Limb (tissue), 2 donors: ENCODE data around the gene TEX52.
"Not testable (repeated sequence)": the region's sequence is repeated elsewhere in the genome, so short reads cannot be mapped to it uniquely, and the experiment has no call there.

Experiments
- DNase-seq, 2 donors: peaks; one replicate each; pipeline ENCODE4 v3.0.0-alpha.2; 2016; ENCODE audit errors: extremely low spot score in 2 of 2

Gene TEX52

DNA sequence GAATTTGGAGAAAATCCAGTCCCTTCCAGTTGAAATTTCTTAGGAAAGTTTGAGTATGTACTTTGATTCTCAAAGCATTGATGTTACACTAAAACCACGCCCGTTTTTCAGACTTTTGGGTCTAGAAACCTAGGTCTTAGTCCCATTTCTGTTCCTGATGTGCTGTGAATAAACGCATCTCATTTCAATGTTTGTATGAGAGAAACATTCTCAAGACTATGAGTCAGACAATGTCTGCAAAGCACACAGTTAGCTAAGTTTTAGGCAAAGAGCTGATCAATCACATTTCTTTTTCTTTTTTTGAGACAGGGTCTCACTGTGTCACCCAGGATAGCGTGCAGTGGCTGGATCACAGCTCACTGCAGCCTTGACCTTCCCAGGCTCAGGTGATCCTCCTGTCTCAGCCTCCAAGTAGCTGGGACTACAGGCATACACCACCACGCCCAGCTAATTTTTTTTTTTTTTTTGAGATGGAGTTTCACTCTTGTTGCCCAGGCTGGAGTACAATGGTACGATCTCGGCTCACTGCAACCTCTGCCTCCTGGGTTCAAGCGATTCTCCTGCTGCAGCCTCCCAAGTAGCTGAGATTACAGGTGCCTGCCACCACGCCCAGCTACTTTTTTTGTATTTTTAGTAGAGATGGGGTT lies 12.3 kb upstream of the TEX52 start:
- not testable (repeated sequence) for DNase-seq

DNA sequence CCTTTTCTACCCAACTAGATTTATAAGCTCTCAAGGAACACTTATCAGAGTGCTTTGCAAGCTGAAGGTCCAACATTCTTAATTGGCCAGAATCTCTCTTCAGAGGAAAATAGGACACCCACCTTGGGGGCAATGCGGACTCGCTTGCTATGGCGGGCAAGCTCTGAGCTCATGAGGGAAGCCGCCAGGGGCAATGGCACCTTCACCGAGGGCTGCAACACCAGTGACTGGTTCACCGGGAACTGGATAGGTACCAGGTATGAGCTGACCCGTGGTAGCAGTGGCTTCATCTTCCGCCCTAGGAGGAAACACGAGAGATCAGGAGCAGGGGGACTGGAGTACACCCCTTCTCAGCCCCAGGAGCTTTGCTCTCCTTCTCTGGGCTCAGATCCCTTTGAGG lies 7.4 kb upstream of the TEX52 start:
- DNase-seq = no peak

DNA sequence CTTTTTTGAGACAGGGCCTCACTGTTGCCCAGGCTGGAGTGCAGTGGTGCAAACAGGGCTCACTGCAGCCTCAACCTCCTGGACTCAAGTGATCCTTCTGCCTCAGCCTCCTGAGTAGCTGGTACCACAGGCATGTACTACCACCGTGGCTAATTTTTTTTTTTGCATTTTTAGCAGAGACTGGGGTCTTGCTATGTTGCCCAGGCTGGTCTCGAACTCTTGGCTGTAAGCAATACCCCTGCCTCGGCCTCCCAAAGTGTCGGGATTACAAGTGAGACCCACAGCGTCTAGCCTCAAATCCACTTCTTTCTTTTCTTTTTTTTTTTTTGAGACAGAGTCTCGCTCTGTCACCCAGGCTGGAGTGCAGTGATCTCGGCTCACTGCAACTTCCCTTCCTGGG lies 6.6 kb upstream of the TEX52 start:
- not testable (repeated sequence) for DNase-seq

DNA sequence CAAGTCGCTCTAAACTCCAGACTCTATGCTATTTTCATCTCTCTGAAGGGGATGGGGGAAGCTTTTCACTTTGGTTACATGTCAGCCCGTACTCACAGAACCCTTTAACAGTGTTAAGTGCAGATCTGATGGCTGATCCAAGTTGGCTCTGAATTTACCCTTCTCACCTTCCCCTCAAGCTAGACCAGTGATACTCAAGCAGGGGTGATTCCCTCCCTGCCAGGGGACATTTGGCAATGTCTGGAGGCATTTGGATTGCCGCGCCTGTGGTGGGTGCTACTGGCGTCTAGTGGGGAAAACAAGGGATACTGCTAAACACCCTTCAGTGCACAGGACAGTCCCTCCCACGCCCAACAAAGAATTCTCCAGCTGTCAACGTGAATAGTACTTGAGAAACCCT lies 6.0 kb upstream of the TEX52 start:
- DNase-seq = no peak

DNA sequence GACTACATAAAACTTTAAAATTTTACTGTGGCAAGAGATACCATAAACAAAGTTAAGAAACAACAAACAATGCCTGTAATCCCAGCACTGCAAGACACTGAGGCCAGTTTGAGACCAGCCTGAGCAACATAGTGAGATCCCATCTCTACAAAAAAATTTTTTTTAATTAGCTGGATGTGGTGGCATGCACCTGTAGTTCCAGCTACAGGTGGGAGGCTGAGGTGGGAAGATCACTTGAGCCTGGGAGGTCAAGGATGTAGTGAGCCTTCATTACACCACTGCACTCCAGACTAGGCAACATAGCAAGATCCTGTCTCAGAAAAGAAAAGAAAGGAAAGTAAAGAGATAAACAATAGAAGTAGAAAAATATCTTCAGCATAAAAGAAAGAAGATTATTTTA lies 3.3 kb upstream of the TEX52 start:
- no peak for DNase-seq

DNA sequence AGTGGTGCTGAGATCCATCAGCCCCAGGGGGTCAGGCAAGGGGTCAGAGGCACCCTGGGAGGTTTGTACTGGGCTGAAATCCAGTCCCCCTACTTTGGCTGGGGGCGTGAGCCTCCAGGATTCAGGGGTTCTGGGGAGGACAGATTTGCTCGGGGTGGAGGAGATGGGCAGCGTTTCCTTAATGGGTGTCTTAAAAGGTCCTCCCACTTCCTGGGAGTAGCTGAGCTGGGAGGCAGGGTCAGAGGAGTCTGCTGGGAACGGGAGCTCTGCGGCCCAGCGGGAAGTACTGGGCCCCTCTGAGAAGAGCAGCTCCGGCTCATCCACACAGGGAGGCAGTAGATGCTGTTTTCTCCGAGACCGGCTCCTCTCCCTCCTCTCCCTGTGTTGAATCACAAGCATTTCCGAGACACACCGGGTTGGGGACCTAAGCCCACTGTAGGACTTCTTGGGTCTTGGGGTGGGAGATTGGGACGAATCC lies 2.1 kb upstream of the TEX52 start:
- no peak for DNase-seq

DNA sequence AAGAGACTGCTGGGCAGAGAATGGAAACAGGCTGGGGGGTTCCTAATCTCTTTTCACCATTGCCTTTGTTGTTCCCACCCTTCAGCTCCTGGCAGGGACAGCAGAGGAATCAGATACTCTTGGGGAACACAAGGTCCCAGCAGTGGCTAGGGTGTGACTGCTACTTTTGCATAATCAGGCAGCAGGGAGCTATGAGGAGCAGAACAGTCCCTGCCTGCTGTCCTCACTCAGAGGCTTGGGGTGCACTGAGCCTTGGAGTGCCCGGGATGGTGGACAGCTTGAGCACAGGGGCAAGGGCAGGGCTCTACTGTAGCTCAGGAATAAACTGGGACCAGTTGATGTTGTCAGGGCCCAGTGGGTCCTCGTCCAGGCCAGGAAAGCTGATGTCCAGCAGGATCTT lies 1.5 kb upstream of the TEX52 start:
- DNase-seq = no peak

DNA sequence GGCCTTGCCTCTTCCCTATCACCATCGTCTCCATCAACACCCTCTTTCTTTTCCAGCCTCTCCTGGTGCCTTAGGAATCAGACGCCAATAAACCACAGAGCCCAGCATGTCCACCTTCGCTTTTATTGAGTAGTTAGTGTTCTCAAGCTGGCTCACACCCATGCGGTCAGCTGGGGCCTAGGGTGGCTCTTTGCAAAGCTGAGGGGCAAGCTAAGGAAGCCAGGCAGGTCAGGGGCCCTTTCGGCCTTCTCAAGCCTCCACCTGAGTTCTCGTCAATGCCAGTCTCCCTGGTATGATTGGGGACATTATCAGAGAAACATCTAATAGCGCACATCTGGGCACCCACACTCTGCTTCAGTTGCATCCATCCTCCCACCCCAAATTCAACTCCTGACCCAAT lies 737 bp upstream of the TEX52 start:
- no peak for DNase-seq

DNA sequence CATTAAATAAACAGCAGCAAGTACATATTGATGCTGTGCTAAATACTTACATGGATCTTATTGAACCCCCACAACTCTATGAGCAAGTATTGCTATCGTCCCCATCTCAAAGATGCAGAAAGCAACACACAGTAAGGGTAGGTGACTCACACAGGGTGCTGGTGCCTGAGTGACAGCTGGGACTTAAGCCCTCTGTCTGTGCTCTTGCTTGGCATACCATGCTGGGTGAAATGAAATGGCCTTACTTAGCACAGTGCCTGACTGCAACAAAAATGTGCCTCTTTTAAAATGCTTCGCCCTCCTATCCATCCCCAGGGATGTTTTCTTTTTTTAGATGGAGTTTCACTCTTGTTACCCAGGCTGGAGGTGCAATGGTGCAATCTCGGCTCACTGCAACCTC lies 788 bp downstream of the TEX52 start:
- DNase-seq = no peak

DNA sequence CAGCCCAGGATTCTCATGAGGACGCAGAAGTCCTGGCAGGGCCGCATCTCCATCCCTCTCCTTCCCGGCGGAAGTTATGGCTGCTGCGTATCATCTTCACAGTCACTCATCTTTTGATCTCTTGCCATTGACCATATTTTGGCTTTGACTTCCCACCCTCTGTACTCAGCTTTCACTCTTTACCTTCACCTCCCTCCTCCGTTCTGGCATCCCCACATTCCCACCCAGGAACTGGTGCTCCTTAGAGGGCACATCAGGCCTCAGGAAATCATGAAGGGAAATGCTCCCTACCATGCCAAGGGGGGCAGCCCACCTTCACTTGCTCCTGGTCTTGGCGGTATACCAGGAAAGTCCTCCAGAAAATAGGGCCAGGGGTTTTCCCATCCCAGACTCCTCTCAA lies 1.3 kb downstream of the TEX52 start:
- no peak for DNase-seq

DNA sequence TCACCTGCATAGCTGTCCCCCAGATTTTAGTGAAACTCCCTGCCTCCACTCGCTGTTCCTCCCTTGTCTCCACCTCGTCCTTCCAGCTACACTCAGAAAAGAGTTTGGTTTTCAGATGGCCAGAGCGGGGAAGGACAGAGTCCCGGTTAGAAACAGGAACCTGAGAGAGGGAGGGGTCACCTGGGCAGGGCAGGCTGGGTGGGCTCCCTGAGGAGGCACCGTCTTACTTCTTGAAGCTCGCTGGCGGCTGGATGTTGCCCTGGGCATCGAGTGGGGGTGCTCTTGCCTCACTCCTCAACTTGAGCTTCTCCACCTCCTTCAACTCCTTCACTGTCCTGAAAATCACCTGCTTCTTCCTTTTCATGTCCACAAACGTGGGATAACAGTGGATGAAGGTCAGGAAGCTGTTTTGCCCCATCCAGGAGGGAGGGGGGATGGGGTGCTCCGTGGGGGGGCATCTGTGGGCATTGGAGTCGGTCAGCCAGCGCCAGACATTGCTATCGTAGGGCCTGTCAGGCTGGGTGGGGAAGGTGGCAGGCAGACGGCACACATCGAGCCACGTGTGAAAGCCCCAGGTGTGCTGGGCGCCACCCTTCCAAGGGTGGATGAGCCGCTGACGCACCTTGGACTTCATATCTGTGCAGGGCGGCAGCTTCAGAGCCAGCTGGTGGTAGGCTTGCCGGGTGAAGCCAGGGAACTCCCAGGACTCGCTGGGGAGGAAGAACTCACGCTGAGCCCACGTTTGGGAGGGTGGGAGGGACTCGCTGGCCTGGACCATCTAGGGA lies 2.0 kb downstream of the TEX52 start:
- no peak for DNase-seq

DNA sequence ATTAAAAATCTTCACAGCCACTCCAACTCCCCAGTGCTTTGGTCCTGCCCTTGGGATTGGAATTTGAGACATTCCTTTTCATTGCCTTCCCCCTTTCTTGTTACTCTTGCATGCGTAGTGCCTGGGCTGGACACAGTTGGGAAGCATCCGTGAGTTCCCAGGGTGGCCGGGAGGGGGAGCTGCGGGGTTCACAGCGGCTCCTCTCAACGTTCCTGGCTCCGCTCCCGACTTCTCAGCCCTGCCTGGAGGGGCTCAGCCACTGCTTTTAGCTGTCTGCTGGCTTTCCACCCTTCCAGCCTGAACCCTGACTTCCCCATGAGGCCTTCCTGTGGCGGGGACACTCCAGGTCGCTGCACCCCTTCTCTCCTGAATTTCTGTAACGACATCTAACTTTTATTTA lies 3.2 kb downstream of the TEX52 start:
- peak; percentile 86 to 90 for DNase-seq

DNA sequence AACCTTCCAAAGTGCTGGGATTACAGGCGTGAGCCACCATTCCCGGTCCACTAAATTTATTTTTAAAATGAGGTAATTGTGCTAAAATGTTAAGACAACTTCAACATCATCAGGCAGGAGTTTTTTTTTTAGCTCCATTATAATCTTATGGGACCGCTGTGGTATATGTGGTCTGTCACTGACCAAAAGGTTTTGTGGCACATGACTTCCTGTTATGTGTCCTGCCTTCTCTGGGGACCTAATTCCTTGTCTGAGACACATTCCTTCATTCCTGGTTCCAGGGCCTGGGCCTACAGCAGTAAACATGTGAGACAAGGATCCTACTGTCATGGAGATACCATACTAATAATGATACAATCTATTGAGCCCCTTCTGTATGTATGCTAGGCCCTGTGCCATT lies 4.9 kb downstream of the TEX52 start:
- DNase-seq = no peak

DNA sequence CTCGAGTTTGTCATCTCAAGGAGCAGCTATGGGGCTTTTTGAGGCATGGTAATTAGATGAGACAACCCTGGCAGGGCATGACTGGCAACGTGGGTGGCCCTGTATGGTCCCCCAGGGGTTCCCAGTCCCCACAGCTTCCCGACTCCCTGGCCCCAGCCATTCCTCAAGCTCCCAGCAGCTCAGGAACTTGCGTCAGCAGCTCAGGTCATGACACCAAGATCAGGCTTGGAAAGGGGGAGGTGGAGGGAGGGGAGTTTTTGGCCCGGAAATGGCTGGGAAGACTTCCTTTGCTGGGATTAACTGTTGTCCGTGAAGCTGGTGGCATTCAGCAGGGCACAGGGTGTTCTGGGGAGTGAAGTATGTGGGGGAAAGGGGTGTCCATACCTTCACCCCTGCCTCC lies 11.6 kb downstream of the TEX52 start:
- no peak for DNase-seq

DNA sequence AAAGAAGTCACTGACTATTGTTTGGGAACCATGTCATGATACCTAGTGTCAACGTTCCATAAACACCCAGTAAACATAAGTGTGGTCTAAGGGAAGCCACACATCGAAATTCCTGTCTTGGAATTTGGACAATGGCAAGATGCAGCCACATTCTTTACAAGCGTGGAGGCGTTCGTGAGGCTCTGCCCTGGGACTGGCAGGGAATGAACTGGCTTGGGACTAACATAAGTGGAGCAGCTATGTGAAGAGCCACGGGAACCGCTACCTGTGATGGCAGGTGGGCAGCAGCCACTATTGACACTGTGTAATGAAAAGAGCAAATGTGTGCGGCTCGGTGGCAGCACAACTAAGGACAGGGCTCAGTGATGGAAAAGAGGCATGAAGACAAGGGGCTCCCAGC lies 12.1 kb downstream of the TEX52 start:
- DNase-seq = no peak

DNA sequence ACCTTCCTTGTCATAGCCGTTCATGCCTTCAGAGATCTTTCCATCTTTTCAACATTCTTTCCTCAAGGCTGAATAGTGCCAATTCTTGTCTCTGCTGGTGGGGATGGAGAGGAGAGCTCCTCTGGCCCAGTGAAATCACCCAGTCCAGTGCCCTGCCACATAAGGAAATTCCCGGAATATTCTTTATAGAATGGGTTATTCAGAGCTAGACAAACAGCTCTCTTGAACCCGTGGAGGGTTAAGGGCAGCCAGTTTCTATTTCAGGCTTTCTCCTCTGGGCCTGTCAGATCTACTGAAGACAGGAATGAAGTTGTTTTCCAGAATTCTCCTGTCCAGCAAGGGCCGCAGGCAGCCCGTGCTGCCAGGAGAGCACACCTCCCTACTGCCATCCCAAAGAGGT lies 13.9 kb downstream of the TEX52 start:
- DNase-seq = no peak

DNA sequence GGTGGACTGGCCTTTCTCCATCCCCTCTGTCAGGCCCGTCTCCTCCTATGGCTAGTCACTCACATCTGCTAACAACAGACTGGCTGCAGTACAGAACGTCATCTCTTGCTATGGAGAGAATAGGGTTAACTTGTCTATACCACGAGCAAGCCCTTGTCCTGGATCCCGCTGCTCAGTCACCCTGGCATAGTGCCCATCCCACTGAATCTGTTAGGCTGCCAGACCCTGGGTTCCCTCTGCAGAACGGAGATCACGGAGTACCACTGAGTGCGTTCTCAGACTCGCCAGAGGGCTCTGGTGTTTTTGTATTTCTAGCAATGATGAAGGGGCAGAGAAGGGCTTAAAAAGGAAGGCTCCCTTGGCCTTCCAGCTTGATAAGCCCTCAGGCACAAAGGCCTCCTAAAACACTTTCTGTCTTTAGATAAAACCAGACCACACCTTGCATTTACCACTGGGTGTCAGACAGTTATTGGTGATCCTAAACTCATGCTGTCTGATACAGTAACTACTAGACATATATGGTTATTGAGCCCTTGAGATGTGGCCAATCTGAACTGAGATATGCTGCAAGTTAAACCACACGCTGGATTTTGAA lies 15.7 kb downstream of the TEX52 start:
- DNase-seq = no peak

DNA sequence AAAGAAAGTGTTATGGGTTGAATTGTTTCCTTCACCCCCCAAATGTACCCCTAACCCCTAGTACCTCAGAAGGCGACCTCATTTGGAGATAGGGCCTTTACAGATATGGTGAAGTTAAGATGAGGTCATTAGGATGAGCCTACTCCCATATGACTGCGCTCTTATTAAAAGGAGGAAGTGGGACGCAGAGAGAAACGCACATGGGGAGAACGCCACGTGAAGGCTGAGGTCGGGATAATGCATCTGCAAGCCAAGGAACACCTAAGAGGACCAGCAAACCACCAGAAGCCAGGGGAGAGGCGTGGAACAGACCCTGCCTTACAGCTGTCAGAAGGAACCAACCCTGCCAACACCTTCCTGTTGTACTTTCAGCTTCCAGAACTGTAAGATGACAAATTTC lies 20.3 kb downstream of the TEX52 start:
- DNase-seq = no peak

DNA sequence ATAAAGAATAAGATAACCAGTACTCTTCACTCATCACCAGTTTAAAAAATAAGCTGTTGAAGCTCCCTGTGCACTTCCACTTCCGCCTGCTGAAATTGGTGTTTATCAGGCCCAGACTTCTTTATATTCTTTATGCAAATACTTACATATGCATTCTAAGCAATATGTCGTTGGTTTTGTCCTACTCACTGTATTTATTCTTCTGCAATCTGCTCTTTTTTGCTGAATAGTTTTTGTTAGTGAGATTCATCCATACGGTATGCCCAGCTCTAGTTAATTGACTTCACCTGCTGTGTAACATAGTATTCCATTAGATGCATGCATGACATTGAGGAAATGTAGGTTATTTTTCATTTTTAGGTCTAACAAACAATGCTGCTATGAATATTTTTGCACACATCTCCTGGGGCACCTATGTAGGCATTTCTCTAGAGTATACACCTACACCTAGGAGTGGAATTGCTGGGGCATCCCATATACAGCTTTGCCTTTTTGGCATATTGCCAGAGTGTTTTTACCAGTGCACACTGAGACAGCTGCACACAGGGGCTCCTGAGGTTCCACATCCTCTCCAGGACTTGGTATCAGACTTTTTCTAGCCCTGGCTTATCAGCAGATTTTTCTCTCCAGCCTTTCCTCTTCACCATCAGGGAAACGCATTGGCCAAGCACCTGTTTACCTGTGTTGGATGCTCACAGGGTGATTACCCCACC lies 21.0 kb downstream of the TEX52 start:
- DNase-seq = no peak

DNA sequence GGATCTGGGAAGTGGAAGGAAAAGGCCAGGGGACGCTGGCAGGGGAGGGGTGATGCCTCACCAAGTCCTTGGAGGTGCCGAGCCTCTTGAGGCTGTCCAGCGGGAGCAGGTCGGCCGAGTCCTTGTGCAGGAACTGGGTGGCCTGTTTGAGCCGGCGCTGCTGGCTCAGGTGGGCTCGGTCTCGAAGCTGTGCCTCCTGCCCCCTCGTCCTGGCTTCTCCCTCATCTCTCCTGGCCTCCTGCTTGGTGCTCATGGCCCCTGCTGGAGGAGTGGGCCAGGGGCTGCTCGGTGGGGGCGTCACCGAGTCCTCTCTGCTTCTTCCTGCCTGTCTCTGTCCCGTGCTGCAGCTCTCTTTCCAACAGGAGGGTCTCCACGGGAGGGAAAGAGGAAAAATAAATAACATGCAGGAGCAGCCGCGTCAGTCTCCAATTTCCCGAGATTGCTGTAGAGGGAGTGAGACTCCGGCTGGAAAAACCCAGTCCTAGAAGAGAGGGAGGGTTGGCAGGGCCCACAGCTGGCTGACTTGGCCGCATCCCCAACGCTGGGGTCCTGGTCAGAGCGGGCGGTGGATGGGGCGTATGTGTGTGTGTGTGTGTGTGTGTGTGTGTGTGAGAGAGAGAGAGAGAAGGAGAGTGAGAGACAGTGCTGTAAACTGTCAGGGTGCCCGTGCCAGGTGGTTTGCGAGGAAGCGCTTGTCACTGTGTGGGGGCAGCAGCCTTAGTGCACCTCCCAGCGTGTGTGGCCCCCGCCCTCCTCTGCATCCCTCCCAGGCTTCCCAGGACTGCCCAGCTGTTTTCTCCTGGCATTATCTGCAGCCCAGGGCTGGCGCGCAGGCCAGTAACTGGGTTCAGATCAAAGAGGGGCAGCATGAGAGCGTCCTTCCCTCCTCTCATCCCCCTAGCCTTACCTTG lies 22.0 kb downstream of the TEX52 start, which contains the start of gene NRIP2:
Gene NRIP2 (minus strand): TSS at position 455 of the 911 bp plus-strand sequence. CDS start 52 bp downstream, at position 403.
- peak; percentile 88 to 89 for DNase-seq

DNA sequence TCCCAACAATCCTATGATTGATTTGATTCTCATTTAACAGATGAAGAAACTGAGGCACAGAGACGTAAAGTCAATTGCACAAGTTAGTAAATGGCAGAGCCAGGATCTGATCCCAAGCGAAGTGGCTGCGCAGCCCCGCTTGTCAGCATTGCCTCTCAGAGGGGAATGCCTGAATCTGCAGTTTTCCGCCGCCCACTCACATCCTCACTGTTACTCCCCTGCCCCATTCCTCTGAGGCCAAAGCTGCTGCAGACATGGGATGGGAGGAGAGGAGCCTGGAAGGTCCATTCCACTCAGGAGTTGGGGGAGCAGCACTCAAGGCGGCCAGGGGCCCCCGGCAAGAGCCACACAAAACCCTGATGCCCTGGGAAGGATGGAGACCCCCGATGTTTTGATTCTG lies 23.0 kb downstream of the TEX52 start:
- no peak for DNase-seq
